IPS-18c (cell line): Measurements from ENCODE around the gene HMGB1.
"Not testable (repeated sequence)": the region's sequence is repeated elsewhere in the genome, so short reads cannot be mapped to it uniquely, and the experiment has no call there.

ENCODE experiments used
- H3K4me3 ChIP-seq: 2 replicates; pipeline ENCODE4 v1.7.0; 2013; ENCODE audit warnings: low read depth, mild to moderate bottlenecking, low read length, moderate library complexity; ENCODE audit not compliant: insufficient read depth
- H3K9me3 ChIP-seq: one replicate; pipeline ENCODE4 v1.6.1; 2013; ENCODE audit warnings: mild to moderate bottlenecking, low read length, moderate library complexity; ENCODE audit not compliant: control insufficient read depth, insufficient read depth

Gene HMGB1

GRCh38 chr13:30479154-30479882 lies 13.6 kb upstream of the HMGB1 start:
- Histone ChIP-seq H3K9me3 (peaks cover 2% of the 10 kb centered on the region), H3K4me3 (no peak overlapping the region)

- Histone ChIP-seq H3K4me3 (no peak overlapping the region), H3K9me3 (no peaks in the 10 kb centered on the region)
Measured at GRCh38 chr13:30477346-30478195, 11.8 kb upstream of the HMGB1 start.

GRCh38 chr13:30473675-30474074 lies 7.9 kb upstream of the HMGB1 start:
- no peak overlapping the region for H3K4me3 ChIP-seq
- no peaks in the 10 kb centered on the region for H3K9me3 ChIP-seq

GRCh38 chr13:30466841-30467252 lies 1.1 kb upstream of the HMGB1 start:
- Histone ChIP-seq H3K9me3 (no peaks in the 10 kb centered on the region), H3K4me3 (0 out of 2 replicates have a peak overlapping the region, but pooled peaks have one; percentile 59)

- no peaks in the 10 kb centered on the region for H3K9me3 ChIP-seq
- H3K4me3 ChIP-seq = peak overlapping the region; percentile 59
Measured at GRCh38 chr13:30466358-30466714, 600 bp upstream of the HMGB1 start.

- no peaks in the 10 kb centered on the region for H3K9me3 ChIP-seq
- H3K4me3 ChIP-seq = peak overlapping the region; percentile 87
Measured at GRCh38 chr13:30465343-30465592, 468 bp downstream of the HMGB1 start.

GRCh38 chr13:30464496-30465342 lies 1.0 kb downstream of the HMGB1 start:
- Histone ChIP-seq H3K9me3 (no peaks in the 10 kb centered on the region), H3K4me3 (peak overlapping the region; percentile 87)

- Histone ChIP-seq H3K9me3 (no peaks in the 10 kb centered on the region), H3K4me3 (peak overlapping the region; percentile 81)
Measured at GRCh38 chr13:30463787-30464495, 1.8 kb downstream of the HMGB1 start.

GRCh38 chr13:30461279-30462066 lies 4.3 kb downstream of the HMGB1 start:
- H3K4me3 ChIP-seq, H3K9me3 ChIP-seq: not testable (repeated sequence)

GRCh38 chr13:30457306-30457891 lies 8.3 kb downstream of the HMGB1 start:
- Histone ChIP-seq H3K9me3 (no peaks in the 10 kb centered on the region), H3K4me3 (no peak overlapping the region)

GRCh38 chr13:30456290-30456689 lies 9.4 kb downstream of the HMGB1 start:
- Histone ChIP-seq H3K9me3 (no peaks in the 10 kb centered on the region), H3K4me3 (no peak overlapping the region)

- Histone ChIP-seq H3K9me3 (no peaks in the 10 kb centered on the region), H3K4me3 (no peak overlapping the region)
Measured at GRCh38 chr13:30454991-30455390, 10.7 kb downstream of the HMGB1 start.

GRCh38 chr13:30453727-30454126 lies 12.0 kb downstream of the HMGB1 start:
- Histone ChIP-seq H3K9me3 (no peaks in the 10 kb centered on the region), H3K4me3 (no peak overlapping the region)

GRCh38 chr13:30451476-30451875 lies 14.3 kb downstream of the HMGB1 start:
- not testable (repeated sequence) for H3K4me3 ChIP-seq, H3K9me3 ChIP-seq

GRCh38 chr13:30450066-30450465 lies 15.7 kb downstream of the HMGB1 start:
- no peak overlapping the region for H3K4me3 ChIP-seq
- no peaks in the 10 kb centered on the region for H3K9me3 ChIP-seq

- Histone ChIP-seq H3K4me3 (no peak overlapping the region), H3K9me3 (no peaks in the 10 kb centered on the region)
Measured at GRCh38 chr13:30448441-30448840, 17.3 kb downstream of the HMGB1 start.
